Astrocyte (in vitro differentiated cells and primary cell): ENCODE results near the gene SCN2A.

Experiments used
- EZH2 ChIP-seq: IDR thresholded peaks from 2 replicates; pipeline ENCODE4 v1.6.1; 2012; ENCODE audit warnings: mild to moderate bottlenecking, low read length, inconsistent platforms; ENCODE audit not compliant: insufficient read depth
- TF ChIP-seq, protein P1 (sequence below): IDR thresholded peaks from 2 replicates; pipeline ENCODE4 v1.5.1; 2011; ENCODE audit warnings: low read depth, mild to moderate bottlenecking, inconsistent platforms, low read length, moderate library complexity; ENCODE audit not compliant: insufficient read depth

DNA sequence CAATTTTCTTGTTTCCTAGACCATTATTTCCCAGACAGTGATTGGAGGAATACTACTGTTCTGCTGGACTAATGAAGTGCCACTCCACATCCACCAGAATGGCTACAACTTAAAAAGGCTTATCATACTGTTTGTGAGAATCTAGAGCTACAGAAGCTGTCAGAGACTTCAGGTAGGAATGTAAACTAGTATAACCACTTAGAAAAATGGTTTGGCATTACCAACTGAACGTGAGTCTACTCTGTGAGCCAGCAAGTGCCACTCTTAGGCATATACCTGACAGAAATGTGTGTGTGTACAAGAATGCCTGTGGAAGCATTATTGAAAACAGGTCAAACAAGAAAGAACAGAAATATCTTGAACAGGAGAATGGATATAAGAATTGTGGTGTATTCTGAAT, 31.1 kb upstream of the SCN2A start:
- TF ChIP-seq, protein P1, sequence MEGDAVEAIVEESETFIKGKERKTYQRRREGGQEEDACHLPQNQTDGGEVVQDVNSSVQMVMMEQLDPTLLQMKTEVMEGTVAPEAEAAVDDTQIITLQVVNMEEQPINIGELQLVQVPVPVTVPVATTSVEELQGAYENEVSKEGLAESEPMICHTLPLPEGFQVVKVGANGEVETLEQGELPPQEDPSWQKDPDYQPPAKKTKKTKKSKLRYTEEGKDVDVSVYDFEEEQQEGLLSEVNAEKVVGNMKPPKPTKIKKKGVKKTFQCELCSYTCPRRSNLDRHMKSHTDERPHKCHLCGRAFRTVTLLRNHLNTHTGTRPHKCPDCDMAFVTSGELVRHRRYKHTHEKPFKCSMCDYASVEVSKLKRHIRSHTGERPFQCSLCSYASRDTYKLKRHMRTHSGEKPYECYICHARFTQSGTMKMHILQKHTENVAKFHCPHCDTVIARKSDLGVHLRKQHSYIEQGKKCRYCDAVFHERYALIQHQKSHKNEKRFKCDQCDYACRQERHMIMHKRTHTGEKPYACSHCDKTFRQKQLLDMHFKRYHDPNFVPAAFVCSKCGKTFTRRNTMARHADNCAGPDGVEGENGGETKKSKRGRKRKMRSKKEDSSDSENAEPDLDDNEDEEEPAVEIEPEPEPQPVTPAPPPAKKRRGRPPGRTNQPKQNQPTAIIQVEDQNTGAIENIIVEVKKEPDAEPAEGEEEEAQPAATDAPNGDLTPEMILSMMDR = no peak
- TF ChIP-seq EZH2 = no peak
